Upper lobe of left lung (tissue), 6 donors: Measurements from ENCODE around the gene CYSRT1. TPM values are rescaled to one million over a fixed set of nuclear protein-coding genes. Genes with fewer than 3 reads are reported as not detected.

ENCODE experiments used
- ATAC-seq, 2 donors: fragments of 200-7000 bp; cut with Tn5 transposase; one replicate each; pipeline ENCODE4 v1.9.1; 2022; ENCODE audit warnings: mild to moderate bottlenecking in 2 of 2, moderate library complexity in 2 of 2; ENCODE audit not compliant: low FRiP score in 2 of 2
- DNase-seq, 2 donors: peaks; one replicate each; pipeline ENCODE4 v3.0.0-alpha.2; 2019 to 2020
- H3K27ac ChIP-seq, 4 donors: fragments of 200-600 bp; sonication (generic); one replicate each; pipeline ENCODE4 v1.5.1; 2016 to 2019
- H3K27me3 ChIP-seq, 4 donors: fragments of 200-600 bp; sonication (generic); one replicate each; pipeline ENCODE4 v1.5.1; 2017 to 2019
- H3K36me3 ChIP-seq, 4 donors: fragments of 200-600 bp; sonication (generic); one replicate each; pipeline ENCODE4 v1.5.1; 2016 to 2019
- H3K4me1 ChIP-seq, 4 donors: fragments of 200-600 bp; sonication (generic); one replicate each; pipeline ENCODE4 v1.5.1; 2018 to 2019
- H3K4me3 ChIP-seq, 4 donors: fragments of 200-600 bp; sonication (generic); one replicate each; pipeline ENCODE4 v1.5.1; 2017 to 2019; ENCODE audit warnings: mild to moderate bottlenecking in 2 of 4, moderate library complexity in 1 of 4
- H3K9me3 ChIP-seq, 4 donors: fragments of 200-600 bp; sonication (generic); one replicate each; pipeline ENCODE4 v1.5.1; 2018 to 2019
- EP300 ChIP-seq, 4 donors: sonication (generic); formaldehyde crosslinking; IDR thresholded peaks; one replicate each; pipeline ENCODE4 v1.5.1; 2017; ENCODE audit warnings: antibody characterized with exemption in 4 of 4, control low read depth in 2 of 4
- POLR2A ChIP-seq, 4 donors: fragments of 450-650 bp; IDR thresholded peaks; one replicate each; pipeline ENCODE4 v1.5.1; 2016 to 2017; ENCODE audit warnings: antibody characterized with exemption in 4 of 4, mild to moderate bottlenecking in 2 of 4
- POLR2AphosphoS5 ChIP-seq, 2 donors: sonication (generic); formaldehyde crosslinking; IDR thresholded peaks; one replicate each; pipeline ENCODE4 v1.5.1; 2017; ENCODE audit warnings: antibody characterized with exemption in 2 of 2
- WGBS, 2 donors: methylation state at CpG; one replicate each; pipeline ENCODE4 v1.1.5; 2017 to 2018; 5-methylcytosine and 5-hydroxymethylcytosine counted together
- total RNA-seq, 6 donors: library from RNA; depleted of rRNA in 4 of 6; stranded (reverse); fragments of >200 nt in 4 of 6; gene quantifications; one replicate each; pipeline versions ENCODE4 v1.1.0 to v1.2.1, GENCODE V29; 2016 to 2021
- TF ChIP-seq, protein P1 (sequence below), 6 experiments: fragments of 450-650 bp in 4 of 6; fragments of 200-600 bp in 2 of 6; sonication (generic) in 2 of 6; IDR thresholded peaks; one replicate each; pipeline ENCODE4 v1.5.1; 2016 to 2019; ENCODE audit warnings: antibody characterized with exemption in 6 of 6
- donor health status: DM: no; HTN: no; CAD: no; lungs with moderate emphysema.
- donor health status: DM: no; HTN: yes; CAD: no; lungs with severe emphysema.

The CYSRT1 gene
- total RNA-seq, 6 donors from 2014 or later, result 0.20 to 2.0 (median 0.97) TPM; not detected in 1

DNA sequence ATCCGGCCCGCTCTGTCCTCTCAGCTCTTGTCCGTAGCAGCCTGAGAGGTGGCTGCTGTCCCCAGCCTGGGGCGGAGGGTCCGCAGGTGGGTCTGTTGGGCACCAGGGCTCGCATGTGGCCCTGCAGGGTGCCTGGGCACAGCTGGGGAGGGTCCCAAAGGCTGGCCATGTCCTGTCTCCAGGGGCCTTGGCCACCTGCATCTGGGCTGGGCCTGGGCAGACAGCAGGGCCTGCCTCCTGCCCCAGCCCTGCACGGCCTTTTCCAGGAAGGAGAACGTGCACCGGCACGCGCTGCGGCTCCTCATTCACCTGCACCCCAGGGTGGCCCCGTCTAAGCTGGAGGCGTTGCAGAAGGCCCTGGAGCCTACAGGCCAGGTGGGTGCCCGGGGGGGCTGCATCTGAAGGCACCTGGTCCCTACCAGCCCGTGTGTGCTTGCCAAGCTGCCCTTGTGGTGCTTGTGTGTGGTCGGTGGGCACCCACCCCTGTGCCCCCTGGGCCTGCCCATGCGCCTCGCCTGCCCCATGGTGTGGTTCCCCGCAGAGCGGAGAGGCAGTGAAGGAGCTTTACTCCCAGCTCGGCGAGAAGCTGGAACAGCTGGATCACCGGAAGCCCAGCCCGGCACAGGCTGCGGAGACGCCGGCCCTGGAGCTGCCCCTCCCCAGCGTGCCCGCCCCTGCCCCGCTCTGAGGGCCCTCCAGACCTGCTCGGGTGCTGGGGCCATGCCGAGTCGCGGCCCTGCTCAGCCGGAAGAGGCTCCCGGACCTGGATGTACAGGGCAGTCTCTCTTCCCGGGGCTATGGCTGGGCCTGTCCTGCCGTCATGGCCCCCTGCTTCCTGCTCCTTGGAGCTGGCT, 47.5 kb downstream of the CYSRT1 start:
- H3K4me3 ChIP-seq, result no peak overlapping the region
- H3K27me3 ChIP-seq, result no peaks in the 10 kb centered on the region
- 73 to 93% methylated on average over 3 to 25 of the region's 39 CpGs for WGBS, 2 donors
- ATAC-seq, result no peak
- TF ChIP-seq POLR2A (IDR thresholded peaks at IDR 0.05) (no peak), EP300 (IDR thresholded peaks at IDR 0.05) (no peak), POLR2AphosphoS5 (IDR thresholded peaks at IDR 0.05) (no peak)
- TF ChIP-seq, protein P1, sequence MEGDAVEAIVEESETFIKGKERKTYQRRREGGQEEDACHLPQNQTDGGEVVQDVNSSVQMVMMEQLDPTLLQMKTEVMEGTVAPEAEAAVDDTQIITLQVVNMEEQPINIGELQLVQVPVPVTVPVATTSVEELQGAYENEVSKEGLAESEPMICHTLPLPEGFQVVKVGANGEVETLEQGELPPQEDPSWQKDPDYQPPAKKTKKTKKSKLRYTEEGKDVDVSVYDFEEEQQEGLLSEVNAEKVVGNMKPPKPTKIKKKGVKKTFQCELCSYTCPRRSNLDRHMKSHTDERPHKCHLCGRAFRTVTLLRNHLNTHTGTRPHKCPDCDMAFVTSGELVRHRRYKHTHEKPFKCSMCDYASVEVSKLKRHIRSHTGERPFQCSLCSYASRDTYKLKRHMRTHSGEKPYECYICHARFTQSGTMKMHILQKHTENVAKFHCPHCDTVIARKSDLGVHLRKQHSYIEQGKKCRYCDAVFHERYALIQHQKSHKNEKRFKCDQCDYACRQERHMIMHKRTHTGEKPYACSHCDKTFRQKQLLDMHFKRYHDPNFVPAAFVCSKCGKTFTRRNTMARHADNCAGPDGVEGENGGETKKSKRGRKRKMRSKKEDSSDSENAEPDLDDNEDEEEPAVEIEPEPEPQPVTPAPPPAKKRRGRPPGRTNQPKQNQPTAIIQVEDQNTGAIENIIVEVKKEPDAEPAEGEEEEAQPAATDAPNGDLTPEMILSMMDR (IDR thresholded peaks at IDR 0.05), result no peak
- H3K27ac ChIP-seq, result peak overlapping the region in 2 of 4 donors; percentile 39 to 95
- peaks cover 55 to 98% (median 76%) of the 10 kb centered on the region in 4 donors for H3K4me1 ChIP-seq
- no peaks in the 10 kb centered on the region for H3K9me3 ChIP-seq
- H3K36me3 ChIP-seq, result peaks cover 4 to 39% (median 20%) of the 10 kb centered on the region in 4 donors
- peak in 1 of 2 donors; percentile 81 for DNase-seq

- WGBS, 2 donors, result 84 to 86% methylated on average over 12 to 13 of the region's 13 CpGs
- ATAC-seq (no peak), DNase-seq (peak in 1 of 2 donors; percentile 54)
Observed at GRCh38 chr9:137273095-137273490, 48.1 kb downstream of the CYSRT1 start.

DNA sequence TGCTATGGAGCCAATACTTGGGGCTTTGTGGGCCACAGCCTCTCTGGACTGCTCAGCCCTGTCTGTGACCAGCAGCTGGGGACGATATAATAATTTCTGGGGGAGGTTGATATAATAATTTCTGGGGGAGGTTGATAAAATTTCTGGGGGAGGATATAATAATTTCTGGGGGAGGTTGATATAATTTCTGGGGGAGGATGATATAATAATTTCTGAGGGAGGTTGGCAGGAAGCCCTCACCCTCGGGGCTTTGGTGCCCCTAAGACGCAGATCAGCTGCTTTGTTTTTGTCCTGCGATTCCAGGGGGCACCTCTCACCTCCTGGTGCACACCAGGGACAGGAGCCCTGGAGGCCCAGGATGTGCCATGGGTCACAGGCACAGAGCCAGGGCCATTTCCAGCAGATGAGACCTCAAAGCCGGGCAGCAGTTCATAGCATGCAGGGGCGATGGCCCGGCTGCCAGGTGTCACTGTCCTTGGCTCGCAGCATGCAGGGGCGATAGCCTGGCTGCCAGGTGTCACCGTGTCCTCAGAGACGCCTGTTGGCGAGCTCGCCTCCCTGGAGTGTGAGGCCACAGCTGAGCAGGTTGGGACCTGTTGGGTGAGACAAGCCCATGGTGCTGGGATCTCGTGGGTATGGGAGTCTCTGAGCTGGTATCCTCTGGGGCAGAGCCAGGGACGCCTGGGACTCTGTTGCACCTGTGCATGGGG, 48.8 kb downstream of the CYSRT1 start:
- Histone ChIP-seq H3K4me1 (peaks cover 42 to 98% (median 73%) of the 10 kb centered on the region in 4 donors), H3K4me3 (no peak overlapping the region), H3K27me3 (no peaks in the 10 kb centered on the region), H3K9me3 (no peaks in the 10 kb centered on the region), H3K36me3 (peaks cover 4 to 33% (median 19%) of the 10 kb centered on the region in 4 donors), H3K27ac (peak overlapping the region; percentile 58 to 95 (median 76))
- DNase-seq (peak; percentile 41 to 58), ATAC-seq (no peak)
- WGBS, 2 donors, result 72 to 80% methylated on average over 5 to 15 of the region's 15 CpGs
- no peak for TF ChIP-seq POLR2A (IDR thresholded peaks at IDR 0.05)
- no peak for TF ChIP-seq EP300 (IDR thresholded peaks at IDR 0.05)
- TF ChIP-seq POLR2AphosphoS5 (IDR thresholded peaks at IDR 0.05), result no peak
- TF ChIP-seq, protein P1 (IDR thresholded peaks at IDR 0.05), result no peak

More at GRCh38 chr9:137273095-137273490, 48.1 kb downstream of the CYSRT1 start:
- TF ChIP-seq EP300 (IDR thresholded peaks at IDR 0.05) (no peak), POLR2AphosphoS5 (IDR thresholded peaks at IDR 0.05) (no peak), POLR2A (IDR thresholded peaks at IDR 0.05) (no peak)
- TF ChIP-seq, protein P1 (IDR thresholded peaks at IDR 0.05), result no peak
- no peaks in the 10 kb centered on the region for H3K27me3 ChIP-seq
- peaks cover 4 to 33% (median 17%) of the 10 kb centered on the region in 4 donors for H3K36me3 ChIP-seq
- H3K4me1 ChIP-seq, result peaks cover 49 to 98% (median 75%) of the 10 kb centered on the region in 4 donors
- no peak overlapping the region for H3K4me3 ChIP-seq
- no peaks in the 10 kb centered on the region for H3K9me3 ChIP-seq
- H3K27ac ChIP-seq, result peak overlapping the region in 2 of 4 donors; percentile 39 to 95

- WGBS, 2 donors, result 80 to 86% methylated on average over 10 of the region's 10 CpGs
- ATAC-seq, result no peak
- no peak for DNase-seq
- Histone ChIP-seq H3K36me3 (peaks cover 10 to 42% (median 32%) of the 10 kb centered on the region in 4 donors), H3K4me1 (peaks cover 39 to 97% (median 66%) of the 10 kb centered on the region in 4 donors), H3K4me3 (no peak overlapping the region), H3K27me3 (no peaks in the 10 kb centered on the region), H3K27ac (peak overlapping the region; percentile 95 to 98 (median 96)), H3K9me3 (no peaks in the 10 kb centered on the region)
- TF ChIP-seq, protein P1 (IDR thresholded peaks at IDR 0.05), result no peak
- TF ChIP-seq POLR2AphosphoS5 (IDR thresholded peaks at IDR 0.05) (no peak), EP300 (IDR thresholded peaks at IDR 0.05) (no peak), POLR2A (IDR thresholded peaks at IDR 0.05) (no peak)
Observed at GRCh38 chr9:137275203-137275587, 50.2 kb downstream of the CYSRT1 start.

Other genes with a start within 250 kb of the CYSRT1 start
- 100 to 1,000 TPM in 5 of 6 donors, 10 to 100 TPM in 1; 31.7 to 395 (median 246) TPM for gene PTGDS, start 247.7 kb upstream of the CYSRT1 start, total RNA-seq
- gene LCNL1, start 242.2 kb upstream of the CYSRT1 start, total RNA-seq, result 1 to 10 TPM in 4 of 6 donors, under 1 TPM in 1, not detected in 1; 0.61 to 6.3 (median 1.8) TPM
- 100 to 1,000 TPM in 1 of 6 donors, 10 to 100 TPM in 5; 41.8 to 150 (median 52.8) TPM for gene PAXX, start 232.8 kb upstream of the CYSRT1 start, total RNA-seq
- gene CLIC3, start 228.6 kb upstream of the CYSRT1 start, total RNA-seq, result 100 to 1,000 TPM in 2 of 6 donors, 10 to 100 TPM in 4; 41.9 to 132 (median 85.2) TPM
- gene ABCA2, start 196.9 kb upstream of the CYSRT1 start, total RNA-seq, result 10 to 100 TPM; 14.7 to 49.2 (median 29.6) TPM
- 1 to 10 TPM in 4 of 6 donors, under 1 TPM in 1, not detected in 1; 0.94 to 2.3 (median 2.0) TPM for gene FUT7, start 193.1 kb upstream of the CYSRT1 start, total RNA-seq
- gene NPDC1, start 179.0 kb upstream of the CYSRT1 start, total RNA-seq, result 100 to 1,000 TPM in 2 of 6 donors, 10 to 100 TPM in 4; 26.7 to 199 (median 73.2) TPM
- under 1 TPM in 4 of 6 donors, not detected in 2; 0.34 to 0.98 (median 0.55) TPM for gene ENTPD2, start 171.1 kb upstream of the CYSRT1 start, total RNA-seq
- 1 to 10 TPM in 4 of 6 donors, under 1 TPM in 2; 0.69 to 6.8 (median 1.4) TPM for gene SAPCD2, start 154.6 kb upstream of the CYSRT1 start, total RNA-seq
- gene UAP1L1, start 147.7 kb upstream of the CYSRT1 start, total RNA-seq, result 10 to 100 TPM; 10.5 to 69.1 (median 34.0) TPM
- gene MAN1B1, start 138.2 kb upstream of the CYSRT1 start, total RNA-seq, result 10 to 100 TPM; 38.0 to 97.4 (median 54.1) TPM
- 100 to 1,000 TPM; 108 to 394 (median 229) TPM for gene DPP7, start 110.4 kb upstream of the CYSRT1 start, total RNA-seq
- 1 to 10 TPM in 1 of 6 donors, under 1 TPM in 2, not detected in 3; 0.17 to 2.1 (median 0.49) TPM for gene GRIN1, start 86.0 kb upstream of the CYSRT1 start, total RNA-seq
- gene LRRC26, start 55.1 kb upstream of the CYSRT1 start, total RNA-seq, result 1 to 10 TPM in 3 of 6 donors, under 1 TPM in 1, not detected in 2; 0.46 to 6.3 (median 1.7) TPM
- gene TMEM210, start 53.1 kb upstream of the CYSRT1 start, total RNA-seq, result not detected
- gene ANAPC2, start 36.6 kb upstream of the CYSRT1 start, total RNA-seq, result 100 to 1,000 TPM in 1 of 6 donors, 10 to 100 TPM in 5; 31.9 to 174 (median 67.3) TPM
- gene SSNA1, start 36.5 kb upstream of the CYSRT1 start, total RNA-seq, result 100 to 1,000 TPM in 1 of 6 donors, 10 to 100 TPM in 5; 39.8 to 110 (median 73.0) TPM
- 10 to 100 TPM; 18.9 to 33.1 (median 27.1) TPM for gene TPRN, start 24.4 kb upstream of the CYSRT1 start, total RNA-seq
- 10 to 100 TPM; 17.8 to 35.5 (median 31.1) TPM for gene TMEM203, start 19.5 kb upstream of the CYSRT1 start, total RNA-seq
- gene NDOR1, start 19.5 kb upstream of the CYSRT1 start, total RNA-seq, result 10 to 100 TPM in 4 of 6 donors, 1 to 10 TPM in 2; 7.7 to 54.5 (median 18.5) TPM
- gene RNF208, start 2.9 kb upstream of the CYSRT1 start, total RNA-seq, result 10 to 100 TPM in 1 of 6 donors, 1 to 10 TPM in 5; 2.3 to 12.6 (median 4.5) TPM
- gene RNF224, start 2.3 kb downstream of the CYSRT1 start, total RNA-seq, result under 1 TPM in 3 of 6 donors, not detected in 3; 0.46 to 0.59 (median 0.57) TPM
- under 1 TPM in 2 of 6 donors, not detected in 4; 0.10 to 0.17 TPM for gene SLC34A3, start 5.7 kb downstream of the CYSRT1 start, total RNA-seq
- gene TUBB4B, start 16.1 kb downstream of the CYSRT1 start, total RNA-seq, result 100 to 1,000 TPM; 120 to 539 (median 227) TPM
- gene STPG3, start 26.1 kb downstream of the CYSRT1 start, total RNA-seq, result under 1 TPM in 1 of 6 donors, not detected in 5; 0.23 TPM
- 10 to 100 TPM; 31.8 to 55.6 (median 49.8) TPM for gene NELFB, start 30.2 kb downstream of the CYSRT1 start, total RNA-seq
- 10 to 100 TPM; 31.5 to 62.6 (median 39.2) TPM for gene TOR4A, start 52.6 kb downstream of the CYSRT1 start, total RNA-seq
- gene NRARP, start 77.1 kb downstream of the CYSRT1 start, total RNA-seq, result 10 to 100 TPM in 3 of 6 donors, 1 to 10 TPM in 3; 3.1 to 26.9 (median 9.5) TPM
- 100 to 1,000 TPM in 1 of 6 donors, 10 to 100 TPM in 5; 12.3 to 118 (median 24.8) TPM for gene EXD3, start 198.0 kb downstream of the CYSRT1 start, total RNA-seq
- gene NOXA1, start 198.2 kb downstream of the CYSRT1 start, total RNA-seq, result 10 to 100 TPM in 3 of 6 donors, 1 to 10 TPM in 3; 3.3 to 34.6 (median 11.7) TPM
- under 1 TPM in 2 of 6 donors, not detected in 4; 0.15 to 0.17 TPM for gene ENTPD8, start 216.2 kb downstream of the CYSRT1 start, total RNA-seq
- 10 to 100 TPM; 20.4 to 57.6 (median 25.9) TPM for gene NSMF, start 234.2 kb downstream of the CYSRT1 start, total RNA-seq